H1 (cell line): Measurements from ENCODE around the gene GATC. TPM values are rescaled to one million over a fixed set of nuclear protein-coding genes. Genes with fewer than 3 reads are reported as not detected.

Source experiments
- CTCF ChIA-PET: fragments of 300-600 bp; sonication (Branson Sonifier 250); formaldehyde crosslinking; loops from one replicate; lab custom pipeline; 2021; ENCODE audit not compliant: partially characterized antibody; lab: Charles Lee
- POLR2A ChIA-PET: fragments of 300-600 bp; sonication (Branson Sonifier 250); formaldehyde crosslinking; loops from one replicate; lab custom pipeline; 2021; ENCODE audit warnings: inconsistent platforms; ENCODE audit not compliant: partially characterized antibody; lab: Charles Lee
- DNase-seq, 2 experiments: peaks; one replicate each; pipeline versions ENCODE4 v3.0.0 to v3.0.0-alpha.2; 2010 to 2022; ENCODE audit warnings: low spot score in 2 of 2, low read depth in 1 of 2, mixed read lengths in 1 of 2
- FAIRE-seq: peaks from 2 replicates; lab custom pipeline; 2011; peaks lifted over from hg19 to GRCh38; lab: Jason Lieb, UNC
- H2AFZ ChIP-seq: 2 replicates; pipeline ENCODE4 v1.8.1; 2012; ENCODE audit warnings: low read length, inconsistent platforms
- H2AK5ac ChIP-seq: 2 replicates; pipeline ENCODE4 v1.6.1; 2013; ENCODE audit warnings: low read depth, low read length
- H2BK120ac ChIP-seq: replicated peaks from 2 replicates; pipeline ENCODE3; 2013; ENCODE audit warnings: low read depth, low read length, inconsistent platforms
- H2BK12ac ChIP-seq: 2 replicates; pipeline ENCODE4 v1.6.1; 2013; ENCODE audit warnings: low read depth, low read length
- H2BK15ac ChIP-seq: 2 replicates; pipeline ENCODE4 v1.6.1; 2013; ENCODE audit warnings: low read length
- H2BK20ac ChIP-seq: 2 replicates; pipeline ENCODE4 v1.6.1; 2013; ENCODE audit warnings: low read length
- H2BK5ac ChIP-seq: 2 replicates; pipeline ENCODE4 v1.6.1; 2013; ENCODE audit warnings: low read depth, low read length
- H3K14ac ChIP-seq: 2 replicates; pipeline ENCODE4 v1.6.1; 2013; ENCODE audit warnings: inconsistent platforms; ENCODE audit not compliant: insufficient read length
- H3K18ac ChIP-seq: 2 replicates; pipeline ENCODE4 v1.6.1; 2013; ENCODE audit warnings: low read length; ENCODE audit errors: extremely low read depth
- H3K23ac ChIP-seq: 2 replicates; pipeline ENCODE4 v1.6.1; 2013; ENCODE audit warnings: inconsistent platforms; ENCODE audit not compliant: insufficient read length
- H3K23me2 ChIP-seq: 2 replicates; pipeline ENCODE4 v1.6.1; 2013; ENCODE audit warnings: low read depth, low read length
- H3K27ac ChIP-seq: 2 replicates; pipeline ENCODE4 v1.6.1; 2011; ENCODE audit warnings: low read depth, low read length, inconsistent platforms
- H3K27me3 ChIP-seq, 4 experiments: replicated peaks in 1 of 4; 1 replicate in 1 of 4; 2 replicates in 3 of 4; pipeline versions ENCODE4 v1.6.1 to v1.8.1; 2011 to 2013; ENCODE audit warnings: low read length in 3 of 4, mild to moderate bottlenecking in 3 of 4, inconsistent platforms in 2 of 4, mixed read lengths in 2 of 4, moderate library complexity in 1 of 4; ENCODE audit not compliant: control insufficient read depth in 3 of 4, insufficient read depth in 3 of 4; ENCODE audit errors: extremely low read depth in 1 of 4
- H3K36me3 ChIP-seq, 4 experiments: 2 replicates each; pipeline versions ENCODE4 v1.6.1 to v1.8.1; 2011 to 2013; ENCODE audit warnings: mild to moderate bottlenecking in 4 of 4, low read length in 3 of 4, moderate library complexity in 2 of 4, control low read depth in 1 of 4, inconsistent platforms in 1 of 4; ENCODE audit not compliant: insufficient read depth in 4 of 4, control insufficient read depth in 2 of 4
- H3K4ac ChIP-seq: replicated peaks from 2 replicates; pipeline ENCODE3; 2013; ENCODE audit warnings: low read length, low read depth, mixed read lengths, inconsistent platforms; ENCODE audit not compliant: insufficient read length
- H3K4me1 ChIP-seq, 4 experiments: replicated peaks in 1 of 4; 1 replicate in 1 of 4; 2 replicates in 3 of 4; pipeline versions ENCODE4 v1.6.1 to v1.8.1; 2011 to 2013; ENCODE audit warnings: low read length in 3 of 4, inconsistent platforms in 2 of 4, mixed read lengths in 1 of 4; ENCODE audit not compliant: insufficient read depth in 4 of 4, control insufficient read depth in 3 of 4
- H3K4me2 ChIP-seq, 2 experiments: 2 replicates each; pipeline versions ENCODE4 v1.6.1 to v1.8.1; 2011 to 2013; ENCODE audit warnings: low read depth in 2 of 2, low read length in 2 of 2, control low read depth in 1 of 2, inconsistent platforms in 1 of 2, mild to moderate bottlenecking in 1 of 2; ENCODE audit not compliant: insufficient read depth in 1 of 2
- H3K4me3 ChIP-seq, 4 experiments: fragments of 200-600, 300-600 bp in 1 of 4; sonication (generic), shearing (Covaris generic), sonication (Bioruptor Twin) in 1 of 4; 2 replicates each; pipeline versions ENCODE4 v1.5.1 to v1.8.1; 2011 to 2016; ENCODE audit warnings: low read length in 4 of 4, low read depth in 3 of 4, control low read depth in 2 of 4, inconsistent platforms in 2 of 4, mild to moderate bottlenecking in 2 of 4, mixed read lengths in 1 of 4, moderate library complexity in 1 of 4; ENCODE audit not compliant: insufficient read depth in 2 of 4; ENCODE audit errors: extremely low read depth in 1 of 4
- H3K56ac ChIP-seq: replicated peaks from 2 replicates; pipeline ENCODE3; 2013; ENCODE audit warnings: low read depth, mild to moderate bottlenecking, mixed read lengths, low read length, inconsistent platforms; ENCODE audit not compliant: insufficient read length
- H3K79me1 ChIP-seq: 2 replicates; pipeline ENCODE4 v1.6.1; 2013; ENCODE audit warnings: low read depth, low read length, control low read depth
- H3K79me2 ChIP-seq, 2 experiments: 2 replicates each; pipeline versions ENCODE4 v1.6.1 to v1.8.1; 2012 to 2013; ENCODE audit warnings: low read length in 2 of 2, mild to moderate bottlenecking in 2 of 2, inconsistent platforms in 1 of 2; ENCODE audit not compliant: insufficient read depth in 2 of 2, control insufficient read depth in 1 of 2
- H3K9ac ChIP-seq, 4 experiments: replicated peaks in 1 of 4; 1 replicate in 1 of 4; 2 replicates in 3 of 4; pipeline versions ENCODE4 v1.6.1 to v1.8.1; 2011 to 2013; ENCODE audit warnings: low read depth in 3 of 4, low read length in 3 of 4, control low read depth in 2 of 4, mild to moderate bottlenecking in 2 of 4, moderate library complexity in 2 of 4, inconsistent platforms in 1 of 4; ENCODE audit errors: extremely low read depth in 1 of 4
- H3K9me3 ChIP-seq, 2 experiments: 2 replicates each; pipeline versions ENCODE4 v1.6.1 to v1.8.1; 2012 to 2013; ENCODE audit warnings: mild to moderate bottlenecking in 2 of 2, moderate library complexity in 2 of 2, control low read depth in 1 of 2, inconsistent platforms in 1 of 2, low read depth in 1 of 2, low read length in 1 of 2, mixed read lengths in 1 of 2; ENCODE audit not compliant: insufficient read depth in 2 of 2
- H4K20me1 ChIP-seq, 2 experiments: replicated peaks in 1 of 2; 2 replicates each; pipeline versions ENCODE3 to v1.8.1; 2011 to 2013; ENCODE audit warnings: inconsistent platforms in 2 of 2, low read length in 2 of 2, mild to moderate bottlenecking in 1 of 2; ENCODE audit not compliant: insufficient read depth in 2 of 2, control insufficient read depth in 1 of 2
- H4K5ac ChIP-seq: 2 replicates; pipeline ENCODE4 v1.6.1; 2013; ENCODE audit warnings: low read length, low read depth, mixed read lengths, inconsistent platforms; ENCODE audit not compliant: insufficient read length
- H4K8ac ChIP-seq: 2 replicates; pipeline ENCODE4 v1.8.0; 2013; ENCODE audit warnings: mild to moderate bottlenecking, moderate library complexity, low read length, inconsistent platforms; ENCODE audit not compliant: insufficient read depth; ENCODE audit errors: extremely low read depth
- H4K91ac ChIP-seq: replicated peaks from 2 replicates; pipeline ENCODE3; 2013; ENCODE audit warnings: low read length, mixed read lengths, inconsistent platforms; ENCODE audit not compliant: insufficient read length
- CHD1 ChIP-seq: IDR thresholded peaks from 2 replicates; pipeline ENCODE4 v1.6.1; 2012; ENCODE audit warnings: low read depth, low read length, improper control_type of control experiment
- WGBS, 2 experiments: shearing (Covaris generic) in 1 of 2; methylation state at CpG; one replicate each; pipeline versions ENCODE4 v1.1.6 to v1.1.7; 2013 to 2015; ENCODE audit warnings: low lambda C conversion rate in 2 of 2, mixed read lengths in 2 of 2, inconsistent platforms in 1 of 2, low coverage in 1 of 2, missing lambda C conversion rate in 1 of 2; ENCODE audit not compliant: insufficient replicate concordance in 2 of 2, insufficient coverage in 1 of 2, insufficient read length in 1 of 2; ENCODE audit errors: extremely low coverage in 1 of 2, missing lambda C conversion rate in 1 of 2; 5-methylcytosine and 5-hydroxymethylcytosine counted together
- polyA plus RNA-seq, 7 experiments: library from polyadenylated mRNA; depleted of rRNA in 3 of 7; stranded (reverse) in 5 of 7; unstranded in 2 of 7; fragments of >200 nt in 5 of 7; fragments of 200-250 nt in 2 of 7; gene quantifications; 1 replicate in 5 of 7; 2 replicates in 1 of 7; 4 replicates in 1 of 7; pipeline versions ENCODE4 v1.2.1 to v1.2.3, GENCODE V29; 2011 to 2013; ENCODE audit warnings: missing spikeins in 2 of 7, mixed read lengths in 2 of 7
- total RNA-seq: library from RNA; stranded (reverse); fragmentation: NEBNext Ultra II Directional; extraction: Animal tissue kit (Norgen Biotek cat#: 25700); gene quantifications from 2 replicates; pipeline ENCODE4 v1.2.1, GENCODE V29; 2021

GATC gene
- total and polyA plus RNA-seq, 2 of the 8 experiments (the other 6 are each of a cell fraction or from before 2014, with no cell fraction given): 13.2 to 30.4 TPM

GRCh38 chr12:120497524-120498150, 51.4 kb downstream of the GATC start:
- peak overlapping the region in 1 of 4 experiments; percentile 22; a peak in 1 of 7 replicates for H3K9ac ChIP-seq
- peaks cover 16 to 20% of the 10 kb centered on the region in 2 experiments for H3K79me2 ChIP-seq
- no peak overlapping the region for H2BK5ac ChIP-seq
- H4K20me1 ChIP-seq: peaks cover 12 to 13% of the 10 kb centered on the region in 2 experiments
- WGBS, 2 experiments: 81% methylated on average over 9 of the region's 9 CpGs; no CpG with 5 or more reads in 1 of the 2 experiments
- H4K8ac ChIP-seq: no peak overlapping the region
- H2BK15ac ChIP-seq: no peak overlapping the region
- H3K36me3 ChIP-seq: peaks cover 2 to 20% (median 9%) of the 10 kb centered on the region in 4 experiments; a peak in 7 of 8 replicates
- POLR2A ChIA-PET: interaction anchor here (0.6 to 10.1 kb wide), 14 partner anchors 9 to 247 kb away, joined by 3 to 119 read pairs (median 8); partner anchors contain the start of genes COQ5, GATC, POP5 and RNF10
- no peak overlapping the region for H4K5ac ChIP-seq
- H3K4me3 ChIP-seq: peak overlapping the region; percentile 95 to 96 (median 95); a peak in 7 of 8 replicates
- H3K14ac ChIP-seq: no peak overlapping the region
- no peak overlapping the region for H4K91ac ChIP-seq
- no peaks in the 10 kb centered on the region for H3K27me3 ChIP-seq
- peaks cover 0 to 6% (median 1%) of the 10 kb centered on the region in 4 experiments; a peak in 3 of 7 replicates for H3K4me1 ChIP-seq
- H3K79me1 ChIP-seq: 0 out of 2 replicates have a peak, but pooled peaks cover 3% of the 10 kb centered on the region
- H3K23me2 ChIP-seq: peaks cover 10% of the 10 kb centered on the region
- H3K18ac ChIP-seq: no peak overlapping the region
- no peak overlapping the region for H3K56ac ChIP-seq
- FAIRE-seq: no peak
- DNase-seq: no peak
- H2BK20ac ChIP-seq: no peak overlapping the region
- no peak overlapping the region for H2AK5ac ChIP-seq
- TF ChIP-seq CHD1: no peak
- no peak overlapping the region for H2BK120ac ChIP-seq
- H2BK12ac ChIP-seq: no peak overlapping the region
- CTCF ChIA-PET: interaction anchor here (0.9 to 2.1 kb wide), 5 partner anchors 27 to 41 kb away, joined by 3 to 7 read pairs (median 5); no protein-coding TSS in a partner anchor
- H3K27ac ChIP-seq: no peak overlapping the region
- no peak overlapping the region for H2AFZ ChIP-seq
- H3K9me3 ChIP-seq: no peaks in the 10 kb centered on the region
- H3K23ac ChIP-seq: no peak overlapping the region
- H3K4me2 ChIP-seq: peak overlapping the region; percentile 85 to 86
- H3K4ac ChIP-seq: no peak overlapping the region
